Fibroblast of pulmonary artery (primary cell): ENCODE results near the gene RAPGEF2.

Experiments used
- DNase-seq: peaks from one replicate; pipeline ENCODE4 v3.0.0-alpha.2; 2010; ENCODE audit warnings: low read depth
- H3K4me3 ChIP-seq: replicated peaks from 2 replicates; pipeline ENCODE4 v1.5.1; 2011; ENCODE audit warnings: low read depth, mild to moderate bottlenecking, control low read depth, low read length, moderate library complexity
- TF ChIP-seq, protein P1 (sequence below): IDR thresholded peaks from 2 replicates; pipeline ENCODE4 v1.5.1; 2011; ENCODE audit warnings: mild to moderate bottlenecking, control low read depth, low read length, inconsistent platforms; ENCODE audit errors: missing control alignments

The RAPGEF2 gene

DNA sequence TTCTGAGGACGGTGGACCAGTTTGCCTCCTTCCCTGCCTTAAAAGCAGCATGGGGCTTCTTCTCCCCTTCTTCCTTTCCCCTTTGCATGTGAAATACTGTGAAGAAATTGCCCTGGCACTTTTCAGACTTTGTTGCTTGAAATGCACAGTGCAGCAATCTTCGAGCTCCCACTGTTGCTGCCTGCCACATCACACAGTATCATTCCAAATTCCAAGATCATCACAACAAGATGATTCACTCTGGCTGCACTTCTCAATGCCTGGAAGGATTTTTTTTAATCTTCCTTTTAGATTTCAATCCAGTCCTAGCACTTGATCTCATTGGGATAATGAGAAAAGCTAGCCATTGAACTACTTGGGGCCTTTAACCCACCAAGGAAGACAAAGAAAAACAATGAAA is 255.3 kb downstream of the RAPGEF2 start:
- TF ChIP-seq, protein P1, sequence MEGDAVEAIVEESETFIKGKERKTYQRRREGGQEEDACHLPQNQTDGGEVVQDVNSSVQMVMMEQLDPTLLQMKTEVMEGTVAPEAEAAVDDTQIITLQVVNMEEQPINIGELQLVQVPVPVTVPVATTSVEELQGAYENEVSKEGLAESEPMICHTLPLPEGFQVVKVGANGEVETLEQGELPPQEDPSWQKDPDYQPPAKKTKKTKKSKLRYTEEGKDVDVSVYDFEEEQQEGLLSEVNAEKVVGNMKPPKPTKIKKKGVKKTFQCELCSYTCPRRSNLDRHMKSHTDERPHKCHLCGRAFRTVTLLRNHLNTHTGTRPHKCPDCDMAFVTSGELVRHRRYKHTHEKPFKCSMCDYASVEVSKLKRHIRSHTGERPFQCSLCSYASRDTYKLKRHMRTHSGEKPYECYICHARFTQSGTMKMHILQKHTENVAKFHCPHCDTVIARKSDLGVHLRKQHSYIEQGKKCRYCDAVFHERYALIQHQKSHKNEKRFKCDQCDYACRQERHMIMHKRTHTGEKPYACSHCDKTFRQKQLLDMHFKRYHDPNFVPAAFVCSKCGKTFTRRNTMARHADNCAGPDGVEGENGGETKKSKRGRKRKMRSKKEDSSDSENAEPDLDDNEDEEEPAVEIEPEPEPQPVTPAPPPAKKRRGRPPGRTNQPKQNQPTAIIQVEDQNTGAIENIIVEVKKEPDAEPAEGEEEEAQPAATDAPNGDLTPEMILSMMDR = no peak
- H3K4me3 ChIP-seq = no peak overlapping the region
- peak; percentile 68 for DNase-seq

DNA sequence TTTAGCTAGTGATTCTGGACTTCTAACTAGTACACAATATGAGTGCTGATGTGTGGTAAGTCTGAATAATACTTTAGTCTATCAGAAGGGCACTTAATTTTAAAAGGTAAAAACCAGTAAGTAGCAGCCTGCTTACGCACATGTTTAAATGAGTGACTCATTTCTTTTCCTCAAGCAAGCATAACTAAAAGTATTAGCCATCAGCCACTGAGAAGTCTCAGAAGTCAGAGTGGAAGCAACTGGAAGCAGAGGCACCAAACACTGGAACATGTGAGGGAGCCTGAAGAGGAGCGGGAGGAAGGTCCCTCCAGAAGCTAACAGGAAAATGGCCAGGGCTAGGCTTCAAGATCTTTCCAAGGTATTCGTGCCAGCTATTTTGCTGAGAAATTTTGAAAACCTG is 257.7 kb downstream of the RAPGEF2 start:
- TF ChIP-seq, protein P1 = no peak
- no peak overlapping the region for H3K4me3 ChIP-seq
- peak; percentile 71 for DNase-seq

GRCh38 chr4:159363361-159363760 is 260.5 kb downstream of the RAPGEF2 start:
- TF ChIP-seq, protein P1 = no peak
- H3K4me3 ChIP-seq = no peak overlapping the region
- no peak for DNase-seq

DNA sequence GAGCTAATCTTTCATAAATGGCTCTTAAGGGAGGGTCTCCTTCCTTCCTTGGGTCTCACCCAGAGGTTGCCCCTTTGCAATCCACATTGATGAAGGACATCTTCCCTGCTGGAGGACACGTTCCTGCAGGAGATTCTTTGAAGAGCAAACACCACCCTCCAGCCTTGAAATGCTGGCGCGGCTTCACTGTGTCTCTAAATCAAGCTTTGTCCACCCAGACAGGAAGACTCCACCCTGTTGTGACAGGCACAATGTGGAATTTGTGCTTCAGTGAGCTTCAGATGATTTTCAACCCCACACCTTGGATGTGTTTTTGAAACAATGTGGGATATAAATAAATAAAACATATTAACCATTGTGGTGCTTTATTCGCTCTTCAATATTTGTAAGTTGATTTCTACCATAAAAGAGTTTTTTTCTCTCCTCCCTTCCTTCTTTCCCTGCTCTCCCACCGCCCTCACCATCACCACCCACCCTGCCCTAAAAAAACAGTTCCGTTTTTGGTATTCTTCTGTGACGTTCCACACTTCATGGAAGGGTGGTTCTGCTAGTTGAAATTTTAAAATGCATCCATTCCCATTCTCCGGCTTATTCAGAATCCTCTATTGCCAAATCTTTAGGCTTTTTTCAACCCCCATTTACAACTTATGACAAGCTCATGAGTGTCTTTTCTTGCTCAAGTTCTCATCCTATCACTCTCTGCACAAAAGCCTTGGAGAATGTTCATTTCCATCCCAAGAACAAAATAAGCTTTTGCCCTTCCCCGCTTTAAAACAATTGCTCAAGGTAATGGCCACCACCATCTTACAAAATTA is 264.3 kb downstream of the RAPGEF2 start:
- TF ChIP-seq, protein P1 = no peak
- no peak overlapping the region for H3K4me3 ChIP-seq
- no peak for DNase-seq

- DNase-seq = no peak
- no peak overlapping the region for H3K4me3 ChIP-seq
- TF ChIP-seq, protein P1 = no peak
These were observed 264.9 kb downstream of the RAPGEF2 start for GRCh38 chr4:159367781-159368080.

GRCh38 chr4:159368320-159368719 is 265.4 kb downstream of the RAPGEF2 start:
- no peak for DNase-seq
- no peak overlapping the region for H3K4me3 ChIP-seq
- TF ChIP-seq, protein P1 = no peak

DNA sequence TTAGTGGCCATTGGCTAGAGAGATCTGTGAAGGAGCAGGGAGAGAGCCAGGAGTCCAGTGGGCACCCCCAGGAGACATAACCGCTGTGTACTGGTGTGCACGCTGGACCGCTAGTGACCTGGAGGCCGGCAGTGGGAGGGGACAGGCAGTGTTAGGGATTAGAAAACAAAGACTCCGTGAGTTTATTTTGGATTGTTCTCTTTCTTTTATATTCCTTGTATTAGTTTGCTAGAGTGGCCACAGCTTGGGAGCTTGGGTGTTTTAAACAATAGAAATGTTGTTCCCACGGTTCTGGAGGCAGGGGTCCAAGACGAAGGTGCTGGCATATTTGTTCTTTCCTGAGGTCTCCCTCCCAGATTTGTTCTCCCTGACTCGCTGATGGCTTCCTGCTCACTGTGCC is 266.4 kb downstream of the RAPGEF2 start:
- TF ChIP-seq, protein P1 = no peak

More for the DNA sequence above, 266.4 kb downstream of the RAPGEF2 start:
- H3K4me3 ChIP-seq = no peak overlapping the region
- no peak for DNase-seq
